Liver (tissue), 9 donors: Measurements from ENCODE around the gene LTBP2. TPM values are rescaled to one million over a fixed set of nuclear protein-coding genes. Genes with fewer than 3 reads are reported as not detected.

Experiments
- DNase-seq: peaks from one replicate; pipeline ENCODE4 v3.0.0-alpha.2; 2017; ENCODE audit warnings: low spot score
- H3K27ac ChIP-seq, 2 donors: one replicate each; pipeline ENCODE4 v1.7.0; 2013; ENCODE audit warnings: inconsistent platforms in 2 of 2, low read length in 2 of 2, control low read depth in 1 of 2, low read depth in 1 of 2, mild to moderate bottlenecking in 1 of 2
- H3K27me3 ChIP-seq, 4 donors: one replicate each; pipeline versions ENCODE4 v1.6.1 to v1.7.0; 2013; ENCODE audit warnings: low read length in 3 of 4, inconsistent platforms in 1 of 4, mild to moderate bottlenecking in 1 of 4, moderate library complexity in 1 of 4; ENCODE audit not compliant: control insufficient read depth in 4 of 4, insufficient read depth in 4 of 4
- H3K36me3 ChIP-seq, 4 donors: one replicate each; pipeline versions ENCODE4 v1.6.1 to v1.7.0; 2013; ENCODE audit warnings: low read length in 3 of 4, mild to moderate bottlenecking in 3 of 4, low read depth in 1 of 4, moderate library complexity in 1 of 4; ENCODE audit not compliant: control insufficient read depth in 4 of 4, insufficient read depth in 3 of 4
- H3K4me1 ChIP-seq, 4 donors: one replicate each; pipeline versions ENCODE4 v1.6.1 to v1.7.0; 2013; ENCODE audit warnings: low read length in 3 of 4, mild to moderate bottlenecking in 3 of 4, moderate library complexity in 1 of 4; ENCODE audit not compliant: control insufficient read depth in 4 of 4, insufficient read depth in 4 of 4
- H3K4me3 ChIP-seq, 3 donors: one replicate each; pipeline versions ENCODE4 v1.6.1 to v1.7.0; 2013; ENCODE audit warnings: low read length in 3 of 3, control low read depth in 1 of 3, low read depth in 1 of 3, mild to moderate bottlenecking in 1 of 3
- H3K9ac ChIP-seq, 2 donors: one replicate each; pipeline ENCODE4 v1.7.0; 2013; ENCODE audit warnings: low read length in 2 of 2, mild to moderate bottlenecking in 2 of 2, moderate library complexity in 2 of 2, control low read depth in 1 of 2, low read depth in 1 of 2
- H3K9me3 ChIP-seq, 4 donors: one replicate each; pipeline versions ENCODE4 v1.6.1 to v1.7.0; 2013; ENCODE audit warnings: low read length in 3 of 4; ENCODE audit not compliant: control insufficient read depth in 4 of 4
- EGR1 ChIP-seq, 2 donors: IDR thresholded peaks; 2 replicates each; pipeline ENCODE4 v1.6.1; 2016 to 2018; ENCODE audit warnings: antibody characterized with exemption in 2 of 2, low read depth in 2 of 2
- FOXA1 ChIP-seq: IDR thresholded peaks from 2 replicates; pipeline ENCODE4 v1.6.1; 2016; ENCODE audit warnings: antibody characterized with exemption
- FOXA2 ChIP-seq: IDR thresholded peaks from 2 replicates; pipeline ENCODE4 v1.6.1; 2016; ENCODE audit warnings: antibody characterized with exemption
- GABPA ChIP-seq, 2 donors: IDR thresholded peaks in 1 of 2; conservative IDR thresholded peaks in 1 of 2; 2 replicates each; pipeline ENCODE4 v1.6.1; 2016; ENCODE audit warnings: antibody characterized with exemption in 2 of 2, mild to moderate bottlenecking in 1 of 2, moderate library complexity in 1 of 2
- HNF4G ChIP-seq: IDR thresholded peaks from 2 replicates; pipeline ENCODE4 v1.6.1; 2016; ENCODE audit warnings: antibody characterized with exemption
- JUND ChIP-seq, 2 donors: IDR thresholded peaks; 2 replicates each; pipeline ENCODE4 v1.6.1; 2016; ENCODE audit warnings: antibody characterized with exemption in 2 of 2
- NR2F2 ChIP-seq: IDR thresholded peaks from 2 replicates; pipeline ENCODE4 v1.6.1; 2016; ENCODE audit warnings: antibody characterized with exemption
- RAD21 ChIP-seq, 2 donors: IDR thresholded peaks; 2 replicates each; pipeline ENCODE4 v1.6.1; 2016; ENCODE audit warnings: antibody characterized with exemption in 2 of 2, mild to moderate bottlenecking in 2 of 2
- RXRA ChIP-seq, 2 donors: IDR thresholded peaks; 2 replicates each; pipeline ENCODE4 v1.6.1; 2017 to 2018; ENCODE audit warnings: antibody characterized with exemption in 2 of 2, mild to moderate bottlenecking in 1 of 2
- SP1 ChIP-seq: IDR thresholded peaks from 2 replicates; pipeline ENCODE4 v1.6.1; 2018; ENCODE audit warnings: antibody characterized with exemption, mild to moderate bottlenecking
- TAF1 ChIP-seq: conservative IDR thresholded peaks from 2 replicates; pipeline ENCODE4 v1.6.1; 2016; ENCODE audit warnings: antibody characterized with exemption, mild to moderate bottlenecking
- YY1 ChIP-seq: IDR thresholded peaks from 2 replicates; pipeline ENCODE4 v1.6.1; 2016; ENCODE audit warnings: antibody characterized with exemption, mild to moderate bottlenecking
- WGBS: extraction: QIAGEN DNeasy Blood & Tissue Kit; methylation state at CpG from one replicate; pipeline ENCODE4 v1.1.7; 2013; 5-methylcytosine and 5-hydroxymethylcytosine counted together
- polyA plus RNA-seq, 2 donors: library from polyadenylated mRNA; stranded (reverse) in 1 of 2; unstranded in 1 of 2; fragments of 200-250 nt in 1 of 2; fragments of >200 nt in 1 of 2; fragmentation: Nextera tagmentation in 1 of 2; extraction: Ambion mirVana in 1 of 2; gene quantifications; one replicate each; pipeline versions ENCODE4 v1.2.1 to v1.2.3, GENCODE V29; 2013 to 2015
- total RNA-seq, 2 donors: library from RNA; depleted of rRNA; stranded (reverse); fragments of >200 nt; gene quantifications; one replicate each; pipeline ENCODE4 v1.2.3, GENCODE V29; 2014
- TF ChIP-seq, protein P1 (sequence below): IDR thresholded peaks from 2 replicates; pipeline ENCODE4 v1.6.1; 2016; ENCODE audit warnings: antibody characterized with exemption
- TF ChIP-seq, protein P2 (sequence below): IDR thresholded peaks from 2 replicates; pipeline ENCODE4 v1.6.1; 2016; ENCODE audit warnings: antibody characterized with exemption
- TF ChIP-seq, protein P3 (sequence below): fragments of 150-350 bp; IDR thresholded peaks from 2 replicates; pipeline ENCODE4 v1.5.1; 2017; ENCODE audit warnings: improper control_type of control experiment, low read depth, low read length; ENCODE audit not compliant: missing input control
- TF ChIP-seq, protein P4 (sequence below): IDR thresholded peaks from 2 replicates; pipeline ENCODE4 v1.6.1; 2016; ENCODE audit warnings: antibody characterized with exemption
- TF ChIP-seq, protein P5 (sequence below): IDR thresholded peaks from 2 replicates; pipeline ENCODE4 v1.6.1; 2016; ENCODE audit warnings: antibody characterized with exemption, mild to moderate bottlenecking
- donor health status: healthy.
- donor health status: healthy.
- donor health status: healthy.
- donor health status: healthy.
- donor health status: healthy.

The LTBP2 gene
- total and polyA plus RNA-seq, 4 donors = 0.24 to 1.3 (median 0.89) TPM

DNA sequence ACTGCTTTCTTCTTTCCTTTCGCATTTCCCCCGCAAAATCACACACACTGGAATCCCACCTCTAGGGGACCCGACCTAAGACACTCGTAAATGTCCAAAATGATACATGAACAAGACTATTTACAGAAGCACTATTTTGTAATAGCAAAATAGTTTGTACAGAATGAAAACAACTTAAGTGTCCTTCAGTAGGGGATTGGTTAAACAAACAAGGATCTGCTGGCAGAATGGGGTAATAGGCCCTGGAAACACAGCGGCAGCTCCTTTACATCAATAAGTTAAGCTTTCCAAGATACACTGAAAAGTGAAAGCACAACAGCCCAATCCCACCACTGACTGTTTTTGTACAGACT lies 48.8 kb downstream of the LTBP2 start (continued):
- TF ChIP-seq, protein P1, sequence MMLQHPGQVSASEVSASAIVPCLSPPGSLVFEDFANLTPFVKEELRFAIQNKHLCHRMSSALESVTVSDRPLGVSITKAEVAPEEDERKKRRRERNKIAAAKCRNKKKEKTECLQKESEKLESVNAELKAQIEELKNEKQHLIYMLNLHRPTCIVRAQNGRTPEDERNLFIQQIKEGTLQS = no peak
- no peak for TF ChIP-seq RAD21 (IDR thresholded peaks at IDR 0.05)

DNA sequence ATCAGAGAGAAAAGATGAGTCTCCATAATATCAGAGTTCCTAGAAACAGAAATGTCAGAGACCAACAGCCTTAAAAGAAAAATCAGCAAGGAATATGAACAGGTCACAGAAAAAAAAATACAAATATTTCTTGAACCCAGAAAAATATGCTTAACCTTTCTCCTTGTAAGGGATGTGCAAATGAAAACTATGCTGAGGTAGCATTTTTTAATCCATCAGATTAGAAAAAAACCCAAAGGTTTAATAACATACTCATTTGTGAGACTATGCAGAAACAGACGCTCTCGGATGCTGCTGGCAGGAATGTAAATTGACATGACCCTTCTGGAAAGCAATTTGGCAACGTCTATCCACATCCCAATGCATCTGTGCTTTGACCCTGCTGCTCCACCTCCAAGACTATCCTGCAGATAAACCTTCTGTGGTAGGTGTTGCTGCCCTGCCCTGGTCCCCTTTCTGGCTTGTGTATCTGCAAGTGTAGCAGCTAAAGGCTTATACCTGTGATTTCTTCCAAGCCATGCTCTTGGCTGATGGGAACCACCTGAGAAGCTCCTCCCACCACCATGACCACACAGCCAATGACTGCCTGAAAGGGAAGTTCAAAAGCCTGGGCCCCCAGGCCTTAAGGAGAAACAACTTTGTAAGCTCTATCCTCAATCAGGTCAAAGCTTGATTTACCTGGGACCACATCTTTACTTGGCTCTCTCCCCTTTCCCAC lies 49.4 kb downstream of the LTBP2 start:
- H3K4me3 ChIP-seq = no peak overlapping the region
- WGBS = 27% methylated on average over 3 of the region's 3 CpGs

DNA sequence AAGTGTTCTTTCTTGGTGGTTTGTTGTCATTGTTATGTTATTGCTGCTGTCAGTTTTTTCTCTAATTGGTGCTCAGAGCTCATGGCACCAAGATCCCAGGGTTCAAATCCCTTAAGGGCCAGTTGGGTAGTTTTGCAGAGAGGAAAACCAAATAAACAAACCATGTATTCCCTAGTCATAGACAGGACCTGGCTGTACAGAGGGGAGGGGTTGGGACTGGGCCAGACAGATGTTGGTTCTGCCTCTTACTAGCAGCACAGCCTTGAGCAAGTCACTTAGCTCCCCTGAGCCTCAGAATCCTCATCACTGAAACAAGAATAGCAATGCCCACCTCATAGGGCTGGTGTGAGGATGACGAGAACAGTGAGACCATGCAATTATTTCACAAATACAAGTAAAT lies 53.4 kb downstream of the LTBP2 start:
- no peak overlapping the region for H3K27ac ChIP-seq
- no peak overlapping the region for H3K9ac ChIP-seq
- no peak for TF ChIP-seq SP1
- TF ChIP-seq RAD21 (IDR thresholded peaks at IDR 0.05) = no peak
- no peak for TF ChIP-seq NR2F2
- TF ChIP-seq HNF4G = no peak
- no peak for TF ChIP-seq YY1
- TF ChIP-seq, protein P2, sequence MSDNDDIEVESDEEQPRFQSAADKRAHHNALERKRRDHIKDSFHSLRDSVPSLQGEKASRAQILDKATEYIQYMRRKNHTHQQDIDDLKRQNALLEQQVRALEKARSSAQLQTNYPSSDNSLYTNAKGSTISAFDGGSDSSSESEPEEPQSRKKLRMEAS = no peak
- no peak for TF ChIP-seq FOXA2
- TF ChIP-seq FOXA1 = no peak
- no peak for TF ChIP-seq TAF1
- TF ChIP-seq GABPA (IDR thresholded peaks at IDR 0.05 in 1 of 2, conservative IDR thresholded peaks at IDR 0.05 in 1 of 2) = no peak
- no peaks in the 10 kb centered on the region for H3K9me3 ChIP-seq
- H3K4me3 ChIP-seq = no peak overlapping the region
- DNase-seq = no peak
- H3K36me3 ChIP-seq = no peaks in the 10 kb centered on the region
- H3K27me3 ChIP-seq = no peaks in the 10 kb centered on the region
- 92% methylated on average over 1 of the region's 1 CpG for WGBS
- no peaks in the 10 kb centered on the region for H3K4me1 ChIP-seq

More for the DNA sequence above, 49.4 kb downstream of the LTBP2 start:
- H3K9me3 ChIP-seq = no peaks in the 10 kb centered on the region
- TF ChIP-seq NR2F2 = no peak
- TF ChIP-seq, protein P3, sequence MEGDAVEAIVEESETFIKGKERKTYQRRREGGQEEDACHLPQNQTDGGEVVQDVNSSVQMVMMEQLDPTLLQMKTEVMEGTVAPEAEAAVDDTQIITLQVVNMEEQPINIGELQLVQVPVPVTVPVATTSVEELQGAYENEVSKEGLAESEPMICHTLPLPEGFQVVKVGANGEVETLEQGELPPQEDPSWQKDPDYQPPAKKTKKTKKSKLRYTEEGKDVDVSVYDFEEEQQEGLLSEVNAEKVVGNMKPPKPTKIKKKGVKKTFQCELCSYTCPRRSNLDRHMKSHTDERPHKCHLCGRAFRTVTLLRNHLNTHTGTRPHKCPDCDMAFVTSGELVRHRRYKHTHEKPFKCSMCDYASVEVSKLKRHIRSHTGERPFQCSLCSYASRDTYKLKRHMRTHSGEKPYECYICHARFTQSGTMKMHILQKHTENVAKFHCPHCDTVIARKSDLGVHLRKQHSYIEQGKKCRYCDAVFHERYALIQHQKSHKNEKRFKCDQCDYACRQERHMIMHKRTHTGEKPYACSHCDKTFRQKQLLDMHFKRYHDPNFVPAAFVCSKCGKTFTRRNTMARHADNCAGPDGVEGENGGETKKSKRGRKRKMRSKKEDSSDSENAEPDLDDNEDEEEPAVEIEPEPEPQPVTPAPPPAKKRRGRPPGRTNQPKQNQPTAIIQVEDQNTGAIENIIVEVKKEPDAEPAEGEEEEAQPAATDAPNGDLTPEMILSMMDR = peak; percentile 9
- H3K27ac ChIP-seq = no peak overlapping the region
- H3K4me1 ChIP-seq = no peaks in the 10 kb centered on the region
- H3K36me3 ChIP-seq = no peaks in the 10 kb centered on the region
- H3K9ac ChIP-seq = no peak overlapping the region
- H3K27me3 ChIP-seq = no peaks in the 10 kb centered on the region
- DNase-seq = no peak

DNA sequence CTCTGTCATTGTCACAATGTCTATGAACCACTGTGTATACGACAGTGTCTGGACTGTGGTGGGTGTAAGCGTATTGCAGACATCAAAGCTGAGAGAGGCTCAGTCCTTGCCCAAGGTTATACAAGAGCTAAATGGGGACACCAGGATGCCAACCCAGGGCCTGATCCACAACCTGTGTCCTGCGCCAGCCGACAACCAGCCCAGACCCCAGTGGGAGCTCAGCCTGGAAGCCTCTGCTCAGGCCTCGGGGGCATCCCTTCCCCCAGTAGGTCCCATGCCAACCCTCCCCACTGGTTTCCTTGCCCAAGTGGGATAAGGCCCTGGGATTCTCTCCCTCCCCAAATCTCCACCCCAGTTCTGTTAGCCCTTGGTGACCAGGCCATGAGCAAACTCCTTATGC lies 54.3 kb downstream of the LTBP2 start:
- Histone ChIP-seq H3K27me3 (no peaks in the 10 kb centered on the region), H3K36me3 (no peaks in the 10 kb centered on the region), H3K27ac (no peak overlapping the region), H3K4me3 (no peak overlapping the region), H3K4me1 (no peaks in the 10 kb centered on the region), H3K9me3 (no peaks in the 10 kb centered on the region), H3K9ac (no peak overlapping the region)
- no peak for DNase-seq
- WGBS = 83% methylated on average over 5 of the region's 5 CpGs
- TF ChIP-seq YY1 = no peak
- TF ChIP-seq RXRA (IDR thresholded peaks at IDR 0.05) = no peak
- TF ChIP-seq, protein P1 = no peak
- no peak for TF ChIP-seq RAD21 (IDR thresholded peaks at IDR 0.05)
- TF ChIP-seq HNF4G = no peak
- no peak for TF ChIP-seq TAF1
- TF ChIP-seq EGR1 (IDR thresholded peaks at IDR 0.05; ENCODE audit: low read depth in 2 of 2) = no peak
- TF ChIP-seq, protein P4, sequence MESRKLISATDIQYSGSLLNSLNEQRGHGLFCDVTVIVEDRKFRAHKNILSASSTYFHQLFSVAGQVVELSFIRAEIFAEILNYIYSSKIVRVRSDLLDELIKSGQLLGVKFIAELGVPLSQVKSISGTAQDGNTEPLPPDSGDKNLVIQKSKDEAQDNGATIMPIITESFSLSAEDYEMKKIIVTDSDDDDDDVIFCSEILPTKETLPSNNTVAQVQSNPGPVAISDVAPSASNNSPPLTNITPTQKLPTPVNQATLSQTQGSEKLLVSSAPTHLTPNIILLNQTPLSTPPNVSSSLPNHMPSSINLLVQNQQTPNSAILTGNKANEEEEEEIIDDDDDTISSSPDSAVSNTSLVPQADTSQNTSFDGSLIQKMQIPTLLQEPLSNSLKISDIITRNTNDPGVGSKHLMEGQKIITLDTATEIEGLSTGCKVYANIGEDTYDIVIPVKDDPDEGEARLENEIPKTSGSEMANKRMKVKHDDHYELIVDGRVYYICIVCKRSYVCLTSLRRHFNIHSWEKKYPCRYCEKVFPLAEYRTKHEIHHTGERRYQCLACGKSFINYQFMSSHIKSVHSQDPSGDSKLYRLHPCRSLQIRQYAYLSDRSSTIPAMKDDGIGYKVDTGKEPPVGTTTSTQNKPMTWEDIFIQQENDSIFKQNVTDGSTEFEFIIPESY = no peak
- no peak for TF ChIP-seq GABPA (IDR thresholded peaks at IDR 0.05 in 1 of 2, conservative IDR thresholded peaks at IDR 0.05 in 1 of 2)
- no peak for TF ChIP-seq SP1
- TF ChIP-seq, protein P5, sequence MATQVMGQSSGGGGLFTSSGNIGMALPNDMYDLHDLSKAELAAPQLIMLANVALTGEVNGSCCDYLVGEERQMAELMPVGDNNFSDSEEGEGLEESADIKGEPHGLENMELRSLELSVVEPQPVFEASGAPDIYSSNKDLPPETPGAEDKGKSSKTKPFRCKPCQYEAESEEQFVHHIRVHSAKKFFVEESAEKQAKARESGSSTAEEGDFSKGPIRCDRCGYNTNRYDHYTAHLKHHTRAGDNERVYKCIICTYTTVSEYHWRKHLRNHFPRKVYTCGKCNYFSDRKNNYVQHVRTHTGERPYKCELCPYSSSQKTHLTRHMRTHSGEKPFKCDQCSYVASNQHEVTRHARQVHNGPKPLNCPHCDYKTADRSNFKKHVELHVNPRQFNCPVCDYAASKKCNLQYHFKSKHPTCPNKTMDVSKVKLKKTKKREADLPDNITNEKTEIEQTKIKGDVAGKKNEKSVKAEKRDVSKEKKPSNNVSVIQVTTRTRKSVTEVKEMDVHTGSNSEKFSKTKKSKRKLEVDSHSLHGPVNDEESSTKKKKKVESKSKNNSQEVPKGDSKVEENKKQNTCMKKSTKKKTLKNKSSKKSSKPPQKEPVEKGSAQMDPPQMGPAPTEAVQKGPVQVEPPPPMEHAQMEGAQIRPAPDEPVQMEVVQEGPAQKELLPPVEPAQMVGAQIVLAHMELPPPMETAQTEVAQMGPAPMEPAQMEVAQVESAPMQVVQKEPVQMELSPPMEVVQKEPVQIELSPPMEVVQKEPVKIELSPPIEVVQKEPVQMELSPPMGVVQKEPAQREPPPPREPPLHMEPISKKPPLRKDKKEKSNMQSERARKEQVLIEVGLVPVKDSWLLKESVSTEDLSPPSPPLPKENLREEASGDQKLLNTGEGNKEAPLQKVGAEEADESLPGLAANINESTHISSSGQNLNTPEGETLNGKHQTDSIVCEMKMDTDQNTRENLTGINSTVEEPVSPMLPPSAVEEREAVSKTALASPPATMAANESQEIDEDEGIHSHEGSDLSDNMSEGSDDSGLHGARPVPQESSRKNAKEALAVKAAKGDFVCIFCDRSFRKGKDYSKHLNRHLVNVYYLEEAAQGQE = no peak
- no peak for TF ChIP-seq JUND (IDR thresholded peaks at IDR 0.05)
- TF ChIP-seq, protein P2 = no peak
